ENCODE measurements around the gene KCTD15. TPM values are rescaled to one million over a fixed set of nuclear protein-coding genes. Genes with fewer than 3 reads are reported as not detected.

KCTD15 gene
- total RNA-seq, 2 donors from 2014 or later, result 36.6 to 61.8 TPM

- no peaks in the 10 kb centered on the region for H3K27me3 ChIP-seq (ENCODE audit: control insufficient read depth, insufficient read depth, low read length, poor library complexity, severe bottlenecking)
- no peak overlapping the region for H3K9ac ChIP-seq (ENCODE audit: extremely low read depth, low read length, poor library complexity, severe bottlenecking)
- Mint-ChIP-seq H3K27ac (no peak overlapping the region), H3K4me3 (no peak overlapping the region), H3K4me1 (no peaks in the 10 kb centered on the region), H3K9me3 (no peaks in the 10 kb centered on the region), H3K27me3 (ENCODE audit: insufficient read depth) (peaks cover 5% of the 10 kb centered on the region), H3K36me3 (ENCODE audit: low read depth) (no peaks in the 10 kb centered on the region)
- DNase-seq, result no peak
- no peak overlapping the region for H3K4me3 ChIP-seq (ENCODE audit: low read length)
- H3K27ac ChIP-seq (ENCODE audit: low read depth, low read length), result no peak overlapping the region
- no peaks in the 10 kb centered on the region for H3K9me3 ChIP-seq (ENCODE audit: control insufficient read depth, low read length)
- 89 to 100% methylated on average over 4 to 5 of the region's 5 CpGs for WGBS, 2 experiments (ENCODE audit: insufficient coverage in 1 of 2, insufficient read length in 1 of 2)
- TF ChIP-seq CTCF (conservative IDR thresholded peaks at IDR 0.05), result no peak
- H3K4me1 ChIP-seq (ENCODE audit: control insufficient read depth, insufficient read depth, low read length), result no peaks in the 10 kb centered on the region
- H3K36me3 ChIP-seq (ENCODE audit: control insufficient read depth, insufficient read depth, low read length), result no peaks in the 10 kb centered on the region
Measured at GRCh38 chr19:33841685-33842084, 45.0 kb downstream of the KCTD15 start.

GRCh38 chr19:33844478-33844877 lies 47.8 kb downstream of the KCTD15 start:
- Mint-ChIP-seq H3K4me1 (no peaks in the 10 kb centered on the region), H3K36me3 (ENCODE audit: low read depth) (no peaks in the 10 kb centered on the region), H3K4me3 (no peak overlapping the region), H3K9me3 (no peaks in the 10 kb centered on the region), H3K27ac (no peak overlapping the region), H3K27me3 (ENCODE audit: insufficient read depth) (peaks cover 5% of the 10 kb centered on the region)
- DNase-seq, result no peak
- Histone ChIP-seq H3K9me3 (ENCODE audit: control insufficient read depth, low read length) (no peaks in the 10 kb centered on the region), H3K9ac (ENCODE audit: extremely low read depth, low read length, poor library complexity, severe bottlenecking) (no peak overlapping the region), H3K4me3 (ENCODE audit: low read length) (no peak overlapping the region), H3K27me3 (ENCODE audit: control insufficient read depth, insufficient read depth, low read length, poor library complexity, severe bottlenecking) (no peaks in the 10 kb centered on the region), H3K4me1 (ENCODE audit: control insufficient read depth, insufficient read depth, low read length) (no peaks in the 10 kb centered on the region), H3K27ac (ENCODE audit: low read depth, low read length) (no peak overlapping the region), H3K36me3 (ENCODE audit: control insufficient read depth, insufficient read depth, low read length) (no peaks in the 10 kb centered on the region)
- no peak for TF ChIP-seq CTCF (conservative IDR thresholded peaks at IDR 0.05)
- WGBS, 2 experiments (ENCODE audit: insufficient coverage in 1 of 2, insufficient read length in 1 of 2), result 92 to 100% methylated on average over 3 of the region's 3 CpGs

GRCh38 chr19:33845498-33845897 lies 48.8 kb downstream of the KCTD15 start:
- Mint-ChIP-seq H3K36me3 (ENCODE audit: low read depth) (no peaks in the 10 kb centered on the region), H3K27me3 (ENCODE audit: insufficient read depth) (peaks cover 5% of the 10 kb centered on the region)

More at GRCh38 chr19:33845498-33845897, 48.8 kb downstream of the KCTD15 start:
- H3K4me1 ChIP-seq (ENCODE audit: control insufficient read depth, insufficient read depth, low read length), result no peaks in the 10 kb centered on the region
- Mint-ChIP-seq H3K4me1 (no peaks in the 10 kb centered on the region), H3K27ac (no peak overlapping the region), H3K4me3 (no peak overlapping the region), H3K9me3 (peaks cover under 1% of the 10 kb centered on the region)
- 90 to 100% methylated on average over 1 of the region's 2 CpGs for WGBS, 2 experiments (ENCODE audit: insufficient coverage in 1 of 2, insufficient read length in 1 of 2)
- H3K36me3 ChIP-seq (ENCODE audit: control insufficient read depth, insufficient read depth, low read length), result no peaks in the 10 kb centered on the region
- H3K27ac ChIP-seq (ENCODE audit: low read depth, low read length), result no peak overlapping the region
- no peak for TF ChIP-seq CTCF (conservative IDR thresholded peaks at IDR 0.05)
- no peaks in the 10 kb centered on the region for H3K27me3 ChIP-seq (ENCODE audit: control insufficient read depth, insufficient read depth, low read length, poor library complexity, severe bottlenecking)
- H3K9ac ChIP-seq (ENCODE audit: extremely low read depth, low read length, poor library complexity, severe bottlenecking), result no peak overlapping the region
- no peaks in the 10 kb centered on the region for H3K9me3 ChIP-seq (ENCODE audit: control insufficient read depth, low read length)
- DNase-seq, result no peak
- no peak overlapping the region for H3K4me3 ChIP-seq (ENCODE audit: low read length)
